Measurements from ENCODE around the gene ADGRD1.
"Not testable (repeated sequence)": the region's sequence is repeated elsewhere in the genome, so short reads cannot be mapped to it uniquely, and the experiment has no call there.

The ADGRD1 gene

DNA sequence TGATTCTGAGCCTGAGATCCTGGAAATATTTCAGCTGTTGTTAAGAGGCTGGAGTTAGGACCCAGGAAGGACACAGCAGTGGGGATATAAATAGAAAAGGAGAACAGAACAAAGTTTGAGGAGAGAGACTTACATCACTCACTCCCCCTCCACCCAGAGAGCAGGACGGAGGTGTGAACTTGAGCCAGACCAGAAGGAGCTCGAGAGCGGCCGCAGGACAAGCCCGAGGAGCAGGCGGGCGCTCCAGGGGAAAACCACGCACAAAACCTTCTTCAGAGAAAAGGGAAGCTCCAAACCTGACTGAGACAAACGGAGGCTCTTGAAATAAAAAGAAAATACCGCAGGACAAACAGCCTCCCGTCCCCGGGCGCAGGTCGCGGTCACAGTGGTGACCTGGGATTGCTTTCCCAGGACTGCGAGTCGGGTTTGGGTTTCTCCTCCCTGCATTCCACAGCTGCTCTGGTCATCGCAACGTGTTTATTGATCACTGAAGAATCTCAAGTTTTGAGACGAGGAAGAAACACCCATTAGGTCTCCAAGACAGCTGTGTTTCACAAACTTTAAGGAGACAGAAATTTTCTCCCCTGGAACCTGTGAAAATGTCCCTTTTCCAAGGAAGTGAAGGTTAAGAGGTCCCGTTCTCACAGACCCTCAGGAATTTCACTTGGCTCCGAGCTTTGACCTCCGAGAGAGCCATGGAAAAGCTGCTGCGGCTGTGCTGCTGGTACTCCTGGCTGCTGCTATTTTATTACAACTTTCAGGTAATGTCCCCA is at the start of gene ADGRD1:
ADGRD1 (plus strand) TSS at position 137 of the 773 bp plus-strand sequence; CDS start at position 696, 559 bp downstream.
- no peak for DNase-seq (ENCODE audit: low read depth)

DNA sequence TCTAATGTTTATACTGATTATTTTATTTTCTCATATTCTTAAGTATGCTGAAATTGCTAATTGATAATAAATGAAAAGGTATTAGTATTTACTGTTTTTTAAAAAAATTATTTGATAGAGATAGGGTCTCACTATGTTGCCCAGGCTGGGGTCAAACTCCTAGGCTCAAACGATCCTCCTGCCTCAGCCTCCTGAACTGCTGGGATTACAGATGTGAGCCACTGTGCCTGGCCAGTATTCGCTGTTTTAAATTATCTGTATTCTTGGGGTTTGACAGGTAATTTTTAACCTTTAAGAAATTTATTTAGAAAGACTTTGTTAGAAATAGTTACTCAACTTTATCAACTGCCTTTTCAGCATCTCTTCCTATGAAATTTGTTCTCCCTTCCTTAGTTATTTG is 49.6 kb upstream of the ADGRD1 start:
- no peak for DNase-seq (ENCODE audit: low read depth)

DNA sequence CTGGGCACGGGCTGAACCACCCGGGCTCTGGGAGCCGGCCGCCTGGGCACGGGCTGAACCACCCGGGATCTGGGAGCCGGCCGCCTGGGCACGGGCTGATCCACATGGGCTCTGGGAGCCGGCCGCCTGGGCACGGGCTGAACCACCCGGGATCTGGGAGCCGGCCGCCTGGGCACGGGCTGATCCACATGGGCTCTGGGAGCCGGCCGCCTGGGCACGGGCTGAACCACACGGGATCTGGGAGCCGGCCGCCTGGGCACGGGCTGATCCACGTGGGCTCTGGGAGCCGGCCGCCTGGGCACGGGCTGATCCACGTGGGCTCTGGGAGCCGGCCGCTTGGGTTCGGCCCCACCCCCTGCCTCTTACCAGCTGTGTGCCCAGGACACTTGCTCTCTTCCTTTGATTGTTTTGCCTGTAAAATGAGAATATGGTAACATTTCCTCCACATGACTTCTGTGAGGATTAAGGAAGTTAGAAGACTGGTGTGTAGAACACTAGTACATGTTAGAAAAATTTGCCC is 48.7 kb upstream of the ADGRD1 start:
- not testable (repeated sequence) for DNase-seq (ENCODE audit: low read depth)

DNA sequence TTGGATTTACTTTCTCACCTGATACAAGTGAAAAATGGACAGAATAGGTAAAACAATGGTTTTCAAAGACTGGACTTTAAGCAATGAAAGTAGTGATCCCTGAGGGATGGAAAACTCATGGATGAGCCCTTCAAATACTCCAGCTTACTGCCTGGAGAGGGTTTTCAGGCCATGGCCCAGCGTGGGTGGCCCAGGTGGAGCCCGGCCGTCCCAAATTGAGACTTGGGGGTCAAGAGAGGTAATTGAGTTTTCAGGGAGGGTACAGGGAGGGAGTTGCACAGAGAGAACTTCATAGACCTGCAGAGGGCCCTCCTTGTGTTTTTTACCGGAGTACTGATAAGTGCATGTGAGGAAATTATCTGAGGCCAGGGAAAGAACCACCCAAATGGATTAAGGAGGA is 44.6 kb upstream of the ADGRD1 start:
- DNase-seq (ENCODE audit: low read depth): no peak

DNA sequence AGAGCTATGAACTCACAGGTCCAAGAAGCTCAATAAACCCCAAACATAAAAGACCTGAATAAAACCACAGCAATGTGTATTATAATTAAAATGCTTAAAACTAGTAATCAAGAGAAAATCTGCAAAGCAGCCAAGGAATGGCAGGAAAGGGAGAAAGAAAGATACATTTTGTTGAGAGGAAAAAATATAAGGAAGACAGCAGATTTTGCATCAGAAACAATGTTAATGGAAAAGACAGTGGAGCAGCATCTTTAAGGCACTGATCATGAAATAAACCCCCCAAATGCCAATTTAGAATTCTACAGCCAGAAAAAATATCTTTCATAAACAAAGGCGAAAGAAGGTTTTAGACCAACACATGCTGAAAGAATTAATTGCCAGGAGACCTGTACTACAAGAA is 42.5 kb upstream of the ADGRD1 start:
- DNase-seq (ENCODE audit: low read depth): no peak

DNA sequence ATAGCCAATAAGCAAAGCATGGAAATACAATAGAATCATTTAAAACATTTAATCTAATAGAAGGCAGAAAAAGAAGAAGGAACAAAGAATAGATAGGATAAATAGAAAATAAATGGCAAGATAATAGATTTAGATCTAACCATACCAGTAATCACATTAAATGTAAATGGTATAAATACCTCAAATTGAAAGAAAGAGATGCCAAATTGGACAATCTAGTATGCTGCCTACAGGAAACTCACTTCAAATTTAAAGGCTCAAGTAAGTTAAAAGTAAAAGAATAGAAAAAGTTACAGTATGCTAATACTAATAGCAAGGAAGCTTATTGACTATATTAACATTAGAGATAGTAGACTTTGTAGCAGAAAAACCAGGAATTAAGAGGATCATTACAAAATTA is 41.8 kb upstream of the ADGRD1 start:
- no peak for DNase-seq (ENCODE audit: low read depth)

DNA sequence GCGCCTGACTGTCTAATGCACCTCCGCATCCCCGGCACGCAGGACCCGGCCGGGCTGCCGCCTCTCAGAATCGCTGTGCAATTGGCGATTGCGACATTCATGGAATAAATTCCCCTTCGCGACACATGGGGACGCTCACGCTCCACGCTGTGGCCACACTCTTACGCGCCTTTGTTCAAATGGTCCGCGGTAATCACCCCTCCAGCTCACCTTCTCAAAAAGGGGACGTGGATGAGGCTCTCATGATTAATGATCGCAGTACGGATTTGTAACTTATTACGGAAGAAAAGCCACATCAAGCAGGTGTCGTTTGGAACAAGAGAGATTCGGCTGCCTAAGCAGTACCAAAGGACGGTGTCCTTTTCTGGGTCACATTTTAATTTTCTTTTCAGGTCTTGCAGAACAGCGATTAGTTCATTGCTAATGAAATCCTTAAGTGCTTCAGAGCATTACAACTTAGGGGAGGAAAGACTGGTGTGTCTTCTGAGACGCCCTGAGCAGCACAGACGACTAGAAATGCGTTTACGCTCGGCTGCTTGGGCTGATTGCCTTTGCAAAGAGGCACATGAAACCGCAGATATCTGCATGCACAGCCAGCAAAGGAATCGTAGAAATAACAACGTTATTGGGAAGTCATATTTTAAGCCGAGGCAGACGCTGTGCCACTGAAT is 37.3 kb upstream of the ADGRD1 start:
- DNase-seq (ENCODE audit: low read depth): peak; percentile 6

DNA sequence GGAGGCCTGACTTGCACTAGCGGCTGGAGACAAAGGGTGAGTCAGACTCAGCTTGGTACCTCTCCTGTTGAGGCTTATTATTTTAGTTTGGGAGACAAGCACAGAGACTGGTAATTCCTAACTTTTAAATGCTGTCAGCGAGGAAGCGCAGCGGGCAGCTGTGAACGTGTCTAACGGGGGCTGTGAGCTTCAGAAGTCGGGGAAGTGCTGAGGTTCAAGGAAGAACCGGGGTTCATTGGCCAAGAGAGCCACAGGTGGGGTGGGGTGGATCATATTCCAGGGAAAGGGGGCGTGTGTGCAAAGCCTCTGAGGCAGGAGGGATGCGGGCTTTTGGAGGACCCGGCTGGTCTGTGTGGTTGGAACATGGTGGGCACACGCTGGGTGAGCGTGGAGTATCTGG is 36.1 kb upstream of the ADGRD1 start:
- DNase-seq (ENCODE audit: low read depth): no peak

DNA sequence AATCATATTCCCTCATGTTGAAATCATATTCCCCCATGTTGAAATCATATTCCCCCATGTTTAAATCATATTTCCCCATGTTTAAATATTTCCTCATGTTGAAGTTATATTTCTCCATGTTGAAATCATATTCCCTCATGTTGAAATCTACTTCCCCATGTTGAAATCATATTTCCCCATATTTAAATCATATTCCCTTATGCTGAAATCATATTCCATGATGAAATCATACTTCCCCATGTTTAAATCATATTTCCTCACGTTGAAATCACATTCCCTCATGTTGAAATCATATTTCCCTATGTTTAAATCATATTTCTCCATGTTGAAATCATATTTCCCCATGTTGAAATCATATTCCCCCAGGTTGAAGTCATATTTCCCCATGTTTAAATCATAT is 34.6 kb upstream of the ADGRD1 start:
- DNase-seq (ENCODE audit: low read depth): no peak

DNA sequence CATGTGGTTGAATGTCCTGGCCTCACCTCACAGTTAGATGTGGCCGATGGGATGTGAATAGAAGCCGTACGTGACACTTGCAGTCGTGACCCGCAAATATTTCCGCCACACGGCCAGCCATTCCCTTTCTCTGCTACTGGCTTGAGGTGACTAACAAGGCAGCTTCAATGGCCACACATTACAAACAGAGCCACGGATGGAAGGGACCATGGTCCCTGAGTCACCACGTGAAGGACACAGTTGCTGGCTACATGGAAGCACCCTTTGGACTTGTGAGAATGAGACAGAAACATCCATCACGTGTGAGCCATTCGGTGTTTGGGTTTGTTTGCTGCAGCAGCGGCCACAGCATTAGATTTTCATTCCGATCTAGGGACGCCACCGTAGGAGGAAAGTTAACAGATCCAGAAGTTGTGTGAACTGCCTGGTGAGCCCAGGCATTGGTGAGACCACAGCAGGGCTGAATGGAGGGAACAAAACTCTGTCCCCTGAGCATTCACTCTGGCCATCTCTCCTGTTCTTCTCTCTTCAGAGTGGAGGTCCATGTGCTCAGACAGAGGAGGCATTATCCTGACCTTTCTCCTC is 33.5 kb upstream of the ADGRD1 start:
- DNase-seq (ENCODE audit: low read depth): no peak

DNA sequence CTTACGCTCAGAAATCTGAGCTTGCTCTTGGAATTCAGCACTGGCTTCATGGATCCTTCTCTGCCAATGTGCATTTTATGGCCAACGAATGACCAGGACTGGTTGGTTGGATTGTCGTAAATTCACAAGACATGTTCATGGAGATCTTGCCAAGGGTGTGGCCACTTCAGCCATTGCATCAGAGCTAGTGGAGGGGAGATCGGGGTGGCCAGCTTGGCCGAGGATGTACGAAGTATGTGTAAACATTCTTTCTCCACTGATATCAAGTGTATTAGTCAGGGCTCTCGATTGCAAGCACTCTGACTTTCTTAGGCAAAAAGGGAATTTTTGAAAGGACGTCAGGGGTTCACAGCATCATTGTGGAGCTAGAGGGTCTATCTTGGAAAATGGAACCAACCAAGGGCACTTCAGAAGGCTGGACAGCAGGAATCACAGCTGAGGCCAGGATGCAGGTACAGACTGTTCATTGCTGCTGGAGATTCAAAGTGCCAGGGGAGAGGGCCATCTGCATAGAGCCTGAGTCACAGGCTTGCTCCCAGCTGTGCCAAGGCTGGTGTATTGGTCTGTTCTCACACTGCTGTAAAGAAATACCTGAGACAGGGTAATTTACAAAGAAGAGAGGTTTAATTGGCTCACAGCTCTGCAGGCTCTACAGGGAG is 32.9 kb upstream of the ADGRD1 start:
- no peak for DNase-seq (ENCODE audit: low read depth)

DNA sequence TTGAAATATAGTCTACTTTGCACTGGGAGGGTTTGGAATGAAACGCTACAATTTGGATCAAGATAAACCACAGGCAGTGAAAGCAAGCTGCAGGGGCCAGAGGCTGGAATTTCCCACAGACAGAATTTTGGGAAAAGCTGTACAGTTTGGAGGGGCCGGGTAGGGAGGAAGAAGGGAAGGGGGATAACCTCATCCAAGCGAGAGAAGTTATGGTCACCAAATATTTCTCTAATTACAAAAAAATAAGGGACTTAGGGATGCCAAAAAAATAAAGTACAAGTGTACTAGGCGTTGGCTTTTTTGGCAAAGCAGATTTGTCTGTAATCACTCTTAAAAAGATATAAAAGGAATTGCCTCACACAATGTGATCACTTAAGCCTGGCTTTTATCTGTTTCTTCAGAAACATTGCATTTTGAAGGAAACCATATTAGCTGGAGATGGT is 31.2 kb upstream of the ADGRD1 start:
- DNase-seq (ENCODE audit: low read depth): no peak

DNA sequence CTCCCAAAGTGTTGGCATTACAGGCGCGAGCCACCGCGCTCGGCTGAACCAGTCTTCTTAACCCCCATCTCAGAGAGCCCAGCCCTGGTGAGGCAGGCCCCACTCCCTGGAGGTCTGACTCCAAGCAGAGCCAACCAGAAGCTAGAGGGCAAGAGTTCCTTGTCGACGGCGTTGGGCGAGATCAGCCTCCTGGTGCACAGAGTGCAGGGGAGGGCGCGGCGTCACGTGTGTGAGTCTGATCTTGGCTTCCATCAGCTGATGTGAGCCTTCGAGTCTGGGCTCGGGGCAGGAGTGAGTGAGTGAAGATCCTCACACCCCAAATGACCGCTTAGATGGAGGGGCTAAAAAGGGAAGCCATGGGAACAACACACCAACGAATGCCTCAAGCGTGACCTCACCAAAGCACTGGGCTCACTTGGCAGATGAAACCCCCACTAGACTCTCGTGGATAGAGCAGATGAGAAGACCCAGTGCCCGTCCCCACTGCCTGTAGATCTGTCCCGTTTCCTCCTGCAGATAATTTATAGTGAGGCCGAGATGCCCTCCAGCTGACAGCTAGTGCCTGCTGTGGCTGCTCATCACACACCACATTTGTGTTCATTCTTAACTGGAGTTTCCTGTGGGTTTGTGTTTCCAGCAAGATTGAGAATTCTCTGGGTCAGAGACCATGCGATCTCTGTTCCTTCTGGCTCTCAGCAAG is 28.6 kb upstream of the ADGRD1 start:
- DNase-seq (ENCODE audit: low read depth): no peak

DNA sequence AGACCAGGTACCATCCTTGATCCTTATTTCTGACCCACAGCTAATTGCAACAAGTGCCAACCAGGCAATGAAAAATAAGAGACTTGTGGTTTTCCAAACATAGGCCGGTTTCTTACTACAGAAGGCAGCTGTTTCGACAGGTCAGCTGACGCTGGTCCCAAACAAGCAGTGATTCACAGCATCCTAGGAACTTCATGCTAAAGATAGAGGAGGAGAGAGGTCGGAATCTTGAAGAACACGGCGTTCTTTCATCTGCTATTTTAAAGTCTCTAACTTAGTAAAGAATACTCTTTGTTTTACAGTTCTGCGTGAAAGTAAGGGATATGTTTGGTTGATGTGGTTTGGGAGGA is 28.1 kb upstream of the ADGRD1 start:
- no peak for DNase-seq (ENCODE audit: low read depth)

DNA sequence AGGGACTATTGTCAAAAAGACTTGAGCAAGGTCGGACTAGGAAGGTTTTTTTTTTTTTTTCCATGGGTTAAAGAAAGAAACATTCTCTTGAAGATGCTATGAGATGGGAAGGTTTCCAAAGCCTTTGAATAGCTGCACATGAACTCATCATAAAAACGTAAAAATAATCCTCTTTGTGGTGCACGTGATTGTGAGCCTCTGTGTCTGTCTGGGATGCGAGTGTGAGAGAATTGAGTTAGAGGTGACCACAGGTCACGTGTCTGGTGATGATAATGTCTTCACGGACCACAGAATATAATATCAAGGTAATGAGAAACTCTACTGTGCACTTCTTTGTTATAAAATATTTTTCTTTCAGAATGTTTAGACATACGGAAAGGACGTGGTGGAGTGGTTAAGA is 24.3 kb upstream of the ADGRD1 start:
- DNase-seq (ENCODE audit: low read depth): no peak

DNA sequence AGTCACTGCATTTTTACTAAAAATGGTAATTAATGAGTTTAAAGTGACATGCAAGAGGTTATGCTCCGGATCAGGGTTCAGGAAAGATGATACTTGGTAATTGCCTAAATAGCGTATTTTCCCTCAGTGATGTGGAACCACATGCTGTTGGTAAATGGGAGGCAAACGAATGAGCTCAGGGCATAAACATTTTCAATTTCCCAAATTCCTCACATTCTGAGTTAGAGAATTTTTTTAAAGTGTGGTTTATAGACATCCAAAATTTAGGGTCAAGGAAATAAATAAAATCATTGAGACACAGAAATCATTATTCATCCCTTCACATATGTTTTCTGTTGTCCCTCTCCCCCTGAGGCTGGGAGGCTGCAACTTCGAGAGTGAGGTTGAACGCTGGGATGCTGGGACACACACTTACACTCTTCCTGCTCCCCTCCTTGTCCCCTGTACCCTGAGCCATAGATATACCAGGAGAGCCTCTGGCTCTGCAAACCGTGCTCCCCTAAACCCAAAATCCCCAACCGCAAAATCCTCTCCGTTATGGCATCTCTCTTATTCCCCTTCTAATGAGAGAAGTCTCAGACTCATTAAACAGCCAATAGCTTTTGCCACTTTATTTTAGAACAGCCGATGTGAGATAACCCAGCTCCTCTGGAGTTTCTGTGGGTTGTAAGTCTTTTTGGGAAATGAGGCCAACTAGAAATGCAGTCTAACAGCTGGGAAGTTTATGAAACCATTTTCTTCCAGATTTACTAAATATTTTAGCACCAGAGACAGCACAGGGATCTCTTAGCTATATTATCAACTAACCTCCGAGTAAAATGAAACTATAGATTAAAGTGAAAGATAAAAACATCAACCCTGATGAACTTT is 21.4 kb upstream of the ADGRD1 start:
- DNase-seq (ENCODE audit: low read depth): no peak

DNA sequence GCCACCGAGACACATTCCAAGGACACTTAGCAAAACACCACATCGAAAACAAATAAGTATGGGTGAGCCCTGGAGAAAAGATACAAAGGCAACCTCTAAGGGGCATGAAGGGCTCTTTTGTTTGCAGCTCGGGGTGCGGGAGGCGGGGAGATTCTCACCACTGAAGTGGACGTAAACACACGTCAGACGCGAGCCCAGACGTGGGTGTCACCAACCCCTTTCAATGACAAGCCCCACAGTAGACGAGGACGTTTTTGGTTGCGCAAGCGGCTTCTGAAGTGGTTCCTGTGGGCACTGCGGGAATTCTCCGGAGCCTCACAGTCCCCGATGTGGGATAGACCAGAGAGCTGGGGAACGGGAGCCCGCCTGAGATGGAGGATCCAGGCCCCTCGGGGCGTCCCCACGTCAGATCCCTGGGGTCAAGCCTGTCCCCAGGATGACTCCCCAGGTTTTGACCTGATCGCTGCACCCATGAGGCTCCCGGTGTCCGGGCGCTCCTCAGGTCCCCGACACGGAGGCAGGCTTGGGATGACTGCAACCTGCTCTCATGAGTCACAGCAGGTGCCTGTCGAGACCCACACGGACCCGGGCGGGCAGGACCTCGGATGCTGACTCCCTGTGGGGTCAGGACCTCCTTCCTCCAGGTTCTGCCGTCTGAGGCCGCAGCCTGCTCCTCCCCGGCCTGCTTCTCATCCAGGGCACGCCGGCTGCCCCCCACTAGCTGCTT is 20.3 kb upstream of the ADGRD1 start:
- DNase-seq (ENCODE audit: low read depth): no peak

DNA sequence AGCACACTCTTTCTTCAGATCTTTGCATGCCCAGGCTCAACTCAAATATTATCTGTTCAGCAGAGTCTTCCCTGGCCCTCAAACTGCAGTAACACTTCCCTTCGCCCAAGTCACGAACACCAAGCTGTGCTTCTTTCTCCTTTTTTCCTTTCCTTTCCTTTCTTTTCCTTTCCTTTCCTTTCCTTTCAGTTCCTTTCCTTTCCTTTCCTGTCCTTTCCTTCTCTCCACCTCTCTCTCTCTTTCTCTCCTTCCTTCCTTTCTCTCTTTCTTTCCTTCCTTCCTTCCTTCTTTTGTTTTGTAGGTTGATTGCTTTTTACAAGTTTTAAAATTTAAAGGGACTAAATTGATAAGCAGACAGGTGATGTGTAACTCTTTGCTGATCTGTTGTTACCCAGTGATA is 19.0 kb upstream of the ADGRD1 start:
- DNase-seq (ENCODE audit: low read depth): no peak

DNA sequence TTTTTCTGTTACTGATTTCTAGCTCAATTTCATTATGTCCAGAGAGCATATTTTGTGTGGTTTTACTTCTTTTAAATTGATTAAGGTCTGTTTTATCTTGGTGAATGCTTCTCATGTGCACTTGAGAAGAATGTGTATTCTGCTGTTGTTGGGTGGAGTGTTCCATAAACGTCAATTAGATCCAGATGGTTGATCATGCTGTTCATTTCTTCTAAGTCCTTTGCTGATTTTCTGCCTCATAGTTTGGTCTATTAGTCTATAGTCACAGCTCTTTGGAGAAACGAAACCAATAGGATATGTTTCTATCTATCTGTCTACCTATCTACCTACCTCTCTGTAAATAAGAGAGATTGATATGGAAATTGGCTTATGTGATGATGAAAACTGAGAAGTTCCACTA is 17.1 kb upstream of the ADGRD1 start:
- DNase-seq (ENCODE audit: low read depth): no peak

DNA sequence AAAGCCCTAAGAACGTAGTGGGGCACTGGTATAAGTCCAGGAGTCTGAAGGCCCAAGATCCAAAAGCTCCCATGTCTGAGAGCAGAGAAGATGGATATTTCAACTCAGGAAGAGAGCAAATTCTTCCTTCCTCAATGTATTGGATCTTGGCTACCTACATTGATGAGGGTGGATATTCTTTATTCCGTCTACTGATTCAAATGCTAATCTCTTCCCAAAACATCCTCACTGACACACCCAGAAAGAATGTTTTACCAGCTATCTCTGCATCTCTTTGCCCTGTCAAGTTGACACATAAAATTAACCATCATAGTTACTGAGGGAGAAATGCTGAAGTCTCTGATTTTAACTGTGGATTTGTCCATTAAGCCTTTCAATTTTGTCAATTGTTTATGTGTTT is 16.6 kb upstream of the ADGRD1 start:
- DNase-seq (ENCODE audit: low read depth): no peak
